Suppressor macrophage (primary cell): ENCODE data around the gene TERT.

Experiments
- DNase-seq, 4 experiments: peaks; one replicate each; pipeline ENCODE4 v3.0.0-alpha.2; 2020 to 2022

TERT gene

GRCh38 chr5:1318659-1319251, 23.9 kb upstream of the TERT start:
- DNase-seq: no peak

DNA sequence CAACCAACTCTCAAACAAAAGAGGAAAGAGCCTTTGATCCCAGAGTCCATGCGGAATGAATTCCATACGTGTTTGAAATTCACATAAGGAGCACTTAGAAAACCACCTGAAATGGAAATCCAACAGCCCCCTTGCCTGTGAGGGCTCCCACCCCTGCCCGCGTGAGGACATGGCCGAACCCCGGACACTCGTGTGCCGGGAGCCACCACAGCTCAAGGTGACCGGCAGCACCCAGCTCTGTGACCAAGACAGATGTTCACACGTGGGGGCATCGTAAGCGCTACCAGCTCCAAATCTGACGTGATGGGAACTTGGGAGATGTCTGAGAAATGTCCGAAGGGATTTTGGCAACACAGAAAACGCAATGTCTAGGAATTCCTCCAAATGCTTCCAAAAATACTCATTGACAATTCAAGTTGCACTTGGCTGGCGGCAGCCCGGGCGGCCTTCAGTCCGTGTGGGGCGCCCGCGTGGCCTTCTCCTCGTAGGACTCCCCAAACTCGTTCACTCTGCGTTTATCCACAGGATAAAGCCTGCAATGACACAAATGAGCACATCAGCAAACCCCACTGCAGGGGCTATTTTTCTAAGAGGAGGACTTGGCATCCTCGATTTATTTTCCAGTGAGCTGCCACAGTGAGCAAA, 23.2 kb upstream of the TERT start:
- no peak for DNase-seq

GRCh38 chr5:1316588-1317340, 21.9 kb upstream of the TERT start:
- DNase-seq: no peak

GRCh38 chr5:1315709-1316587, 21.1 kb upstream of the TERT start:
- no peak for DNase-seq

DNA sequence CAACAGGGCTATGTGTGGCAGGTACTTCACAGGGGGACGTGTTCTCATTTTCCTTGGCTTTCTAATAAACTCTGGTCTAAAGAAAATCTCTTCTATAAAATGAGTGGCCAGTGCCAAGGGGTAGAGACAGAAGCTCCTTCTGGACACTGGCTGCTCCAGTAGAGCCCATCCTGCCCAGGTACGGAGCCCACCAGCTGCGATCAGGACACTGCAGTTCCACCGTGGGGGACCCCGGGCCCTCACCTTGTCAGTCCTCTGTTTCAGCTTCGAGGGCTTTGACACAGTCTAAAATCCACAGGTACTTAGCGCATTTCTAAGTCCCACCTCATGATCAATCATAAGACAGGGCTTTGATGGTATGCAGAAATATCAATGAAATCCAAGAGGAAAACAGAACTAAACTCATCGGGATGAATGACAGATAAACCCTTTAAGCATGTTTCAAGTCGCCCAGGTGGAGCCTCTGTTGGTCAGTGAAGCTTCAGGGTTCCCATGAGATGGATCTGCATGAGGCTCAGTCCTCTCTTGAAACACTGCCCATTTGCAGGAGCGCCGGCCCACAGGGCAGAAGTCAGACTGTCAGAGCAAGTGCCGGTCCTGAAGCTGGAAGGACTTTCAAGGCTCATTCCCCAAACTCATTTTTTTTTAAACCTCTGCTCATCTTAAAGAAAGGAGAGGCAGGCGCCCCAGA, 20.3 kb upstream of the TERT start:
- DNase-seq: no peak

DNA sequence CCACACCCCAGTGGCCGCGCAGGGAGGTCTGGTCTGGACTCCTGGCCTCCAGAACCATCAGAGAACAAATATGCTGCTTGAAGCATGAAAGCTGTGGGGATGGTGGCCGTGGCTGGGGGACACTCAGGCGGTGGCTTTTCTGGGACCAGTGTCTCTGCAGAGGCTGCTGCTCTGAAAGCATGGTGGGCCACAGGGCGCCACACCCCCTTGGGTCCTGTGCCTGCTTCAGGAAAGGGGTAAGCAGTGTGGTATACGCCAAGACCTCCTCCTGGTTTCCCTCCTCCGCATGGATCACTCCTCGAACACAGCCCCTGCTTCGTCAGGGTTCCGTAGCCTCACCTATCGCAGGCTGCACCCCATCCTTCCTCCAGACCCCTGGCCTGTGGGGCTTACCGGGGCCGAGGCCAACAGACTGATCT, 19.7 kb upstream of the TERT start:
- DNase-seq: no peak

- DNase-seq: peak in 2 of 4 experiments; percentile 16 to 20
These were observed 18.3 kb upstream of the TERT start for GRCh38 chr5:1312993-1313833.

- DNase-seq: no peak
These were observed 17.3 kb upstream of the TERT start for GRCh38 chr5:1312206-1312605.

GRCh38 chr5:1311439-1312055, 16.7 kb upstream of the TERT start:
- DNase-seq: no peak

- DNase-seq: no peak
These were observed 15.2 kb upstream of the TERT start for GRCh38 chr5:1310118-1310517.

- DNase-seq: peak in 3 of 4 experiments; percentile 7 to 43 (median 23)
These were observed 9.2 kb upstream of the TERT start for GRCh38 chr5:1304033-1304432.

- no peak for DNase-seq
These were observed 7.4 kb upstream of the TERT start for GRCh38 chr5:1302258-1302657.

DNA sequence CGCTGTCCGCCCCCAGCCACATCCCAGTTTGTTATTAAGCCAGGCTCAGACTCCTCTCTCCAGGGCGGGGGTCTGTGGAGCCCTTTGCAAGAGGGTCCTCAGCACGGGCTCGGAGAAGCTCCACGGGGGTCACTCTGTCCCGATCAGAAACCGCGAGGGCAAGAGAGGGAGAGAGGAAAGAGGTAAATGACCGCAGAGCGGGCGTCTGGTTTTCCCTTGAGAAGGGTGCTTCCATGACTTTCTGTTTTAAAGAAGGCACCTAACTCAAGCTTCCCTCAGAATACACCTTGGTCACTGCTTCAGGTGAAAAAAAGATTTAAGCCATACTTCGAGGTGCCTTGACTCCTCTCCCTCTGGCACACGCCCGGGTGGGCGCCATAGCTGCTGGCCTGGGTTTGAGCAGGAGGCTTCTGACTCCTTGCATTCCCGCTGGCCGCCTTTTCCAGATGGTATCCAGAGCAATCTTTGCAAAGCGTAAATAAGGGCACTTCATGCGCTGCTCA, 5.8 kb upstream of the TERT start:
- DNase-seq: no peak

GRCh38 chr5:1299961-1300360, 5.1 kb upstream of the TERT start:
- DNase-seq: no peak

DNA sequence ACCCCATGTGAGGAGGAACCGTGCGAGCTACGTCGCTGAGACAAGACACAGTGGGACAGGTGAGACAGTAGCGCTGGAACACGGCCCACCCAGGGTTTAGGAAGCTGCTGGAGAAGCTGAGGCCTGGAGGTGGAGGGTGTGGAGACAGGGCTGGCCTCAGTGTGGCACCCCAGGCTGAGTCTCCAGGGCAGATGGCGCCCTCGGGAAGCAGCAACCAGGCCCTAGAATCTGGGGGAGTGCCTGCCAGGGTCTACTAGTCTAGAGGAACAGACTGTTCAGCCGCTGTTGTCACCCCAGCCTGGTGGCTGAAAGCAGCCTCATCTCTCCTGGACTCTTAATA, 4.6 kb upstream of the TERT start:
- DNase-seq: no peak

GRCh38 chr5:1298723-1299510, 4.0 kb upstream of the TERT start:
- DNase-seq: no peak

- no peak for DNase-seq
These were observed 3.2 kb upstream of the TERT start for GRCh38 chr5:1298067-1298551.

GRCh38 chr5:1297243-1297642, 2.4 kb upstream of the TERT start:
- no peak for DNase-seq

DNA sequence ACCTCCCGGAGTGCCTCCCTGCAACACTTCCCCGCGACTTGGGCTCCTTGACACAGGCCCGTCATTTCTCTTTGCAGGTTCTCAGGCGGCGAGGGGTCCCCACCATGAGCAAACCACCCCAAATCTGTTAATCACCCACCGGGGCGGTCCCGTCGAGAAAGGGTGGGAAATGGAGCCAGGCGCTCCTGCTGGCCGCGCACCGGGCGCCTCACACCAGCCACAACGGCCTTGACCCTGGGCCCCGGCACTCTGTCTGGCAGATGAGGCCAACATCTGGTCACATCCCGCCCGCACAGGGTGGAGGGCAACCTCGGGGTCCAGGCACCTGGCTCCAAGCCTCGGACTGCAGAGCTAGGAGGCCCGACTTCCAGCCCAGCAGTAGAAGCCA, 776 bp upstream of the TERT start:
- no peak for DNase-seq
